ENCODE data around the gene ADD2.

DNA sequence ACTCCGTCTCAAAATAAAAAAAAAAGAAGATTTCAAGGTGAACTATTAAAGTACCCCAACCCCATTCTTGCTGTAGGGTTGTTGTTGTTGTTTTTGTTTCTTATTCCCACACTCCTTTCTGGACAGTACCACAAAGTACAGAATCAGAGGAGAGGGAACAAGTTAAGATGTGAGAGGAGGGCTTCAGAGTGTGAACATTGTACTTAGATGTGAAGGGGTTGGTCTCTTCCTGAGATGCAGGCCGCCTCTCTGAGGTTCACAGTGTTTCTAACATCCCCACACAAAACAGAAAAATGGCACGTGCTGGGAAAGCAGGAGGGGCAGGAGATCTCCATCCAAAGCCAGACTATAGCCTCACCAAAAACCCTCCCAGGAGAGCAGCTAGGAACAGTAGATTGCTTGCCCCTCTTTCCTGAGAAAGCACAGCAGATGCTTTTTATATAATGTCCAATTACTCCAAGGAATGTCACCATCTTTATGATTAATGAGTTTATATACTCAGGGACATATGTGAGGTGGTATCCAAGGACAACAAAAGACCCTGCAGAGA lies 22.6 kb downstream of the ADD2 start:
- TF ChIP-seq, protein P1, sequence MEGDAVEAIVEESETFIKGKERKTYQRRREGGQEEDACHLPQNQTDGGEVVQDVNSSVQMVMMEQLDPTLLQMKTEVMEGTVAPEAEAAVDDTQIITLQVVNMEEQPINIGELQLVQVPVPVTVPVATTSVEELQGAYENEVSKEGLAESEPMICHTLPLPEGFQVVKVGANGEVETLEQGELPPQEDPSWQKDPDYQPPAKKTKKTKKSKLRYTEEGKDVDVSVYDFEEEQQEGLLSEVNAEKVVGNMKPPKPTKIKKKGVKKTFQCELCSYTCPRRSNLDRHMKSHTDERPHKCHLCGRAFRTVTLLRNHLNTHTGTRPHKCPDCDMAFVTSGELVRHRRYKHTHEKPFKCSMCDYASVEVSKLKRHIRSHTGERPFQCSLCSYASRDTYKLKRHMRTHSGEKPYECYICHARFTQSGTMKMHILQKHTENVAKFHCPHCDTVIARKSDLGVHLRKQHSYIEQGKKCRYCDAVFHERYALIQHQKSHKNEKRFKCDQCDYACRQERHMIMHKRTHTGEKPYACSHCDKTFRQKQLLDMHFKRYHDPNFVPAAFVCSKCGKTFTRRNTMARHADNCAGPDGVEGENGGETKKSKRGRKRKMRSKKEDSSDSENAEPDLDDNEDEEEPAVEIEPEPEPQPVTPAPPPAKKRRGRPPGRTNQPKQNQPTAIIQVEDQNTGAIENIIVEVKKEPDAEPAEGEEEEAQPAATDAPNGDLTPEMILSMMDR (conservative IDR thresholded peaks at IDR 0.05; ENCODE audit: low read depth, low read length) = no peak
- TF ChIP-seq EZH2 (IDR thresholded peaks at IDR 0.05; ENCODE audit: low read length, unreplicated experiment) = no peak

Measured in PC-3 (cell line).